Measurements from ENCODE around the gene SCAF1. TPM values are rescaled to one million over a fixed set of nuclear protein-coding genes. Genes with fewer than 3 reads are reported as not detected.

The SCAF1 gene
- total and polyA plus RNA-seq, 2 of the 13 experiments (the other 11 are each of a cell fraction or from before 2014, with no cell fraction given) = 3.3 to 6.1 TPM

- TF ChIP-seq TFAP4 (IDR thresholded peaks at IDR 0.05; ENCODE audit: borderline replicate concordance, low read depth) (peak; percentile 51; the same call in 1 of the 2 replicates), ZNF788 (CRISPR knock-in tag; IDR thresholded peaks at IDR 0.05; ENCODE audit: borderline replicate concordance) (peak; percentile 82; the same call in 1 of the 2 replicates), NCOA5 (CRISPR knock-in tag; IDR thresholded peaks at IDR 0.05) (no peak), U2AF2 (IDR thresholded peaks at IDR 0.05; ENCODE audit: low read depth, low read length) (no peak), CBFB (CRISPR knock-in tag; IDR thresholded peaks at IDR 0.05) (peak; percentile 74; the same call in 1 of the 2 replicates), JDP2 (CRISPR knock-in tag; IDR thresholded peaks at IDR 0.05; ENCODE audit: borderline replicate concordance) (no peak), ZMYM2 (CRISPR knock-in tag; IDR thresholded peaks at IDR 0.05) (no peak), GZF1 (CRISPR knock-in tag; IDR thresholded peaks at IDR 0.05) (no peak), ZNF263 (CRISPR knock-in tag; IDR thresholded peaks at IDR 0.05) (no peak), YEATS4 (CRISPR knock-in tag; IDR thresholded peaks at IDR 0.05; ENCODE audit: borderline replicate concordance) (no peak), THAP11 (CRISPR knock-in tag; IDR thresholded peaks at IDR 0.05) (peak; percentile 98), HDAC2 (CRISPR knock-in tag; IDR thresholded peaks at IDR 0.05) (peak; percentile 57; the same call in 1 of the 2 replicates), ZNF557 (CRISPR knock-in tag; IDR thresholded peaks at IDR 0.05) (no peak), ZMYM4 (CRISPR knock-in tag; IDR thresholded peaks at IDR 0.05) (no peak; the same call in none of the 2 replicates), KLF12 (CRISPR knock-in tag; IDR thresholded peaks at IDR 0.05; ENCODE audit: borderline replicate concordance) (peak; percentile 97), BCL6 (CRISPR knock-in tag; IDR thresholded peaks at IDR 0.05) (peak; percentile 48; the same call in 1 of the 2 replicates), KLF15 (CRISPR knock-in tag; IDR thresholded peaks at IDR 0.05; ENCODE audit: borderline replicate concordance) (no peak; the same call in 1 of the 2 replicates), HIC2 (CRISPR knock-in tag; IDR thresholded peaks at IDR 0.05; ENCODE audit: low read depth) (no peak), ZNF260 (CRISPR knock-in tag; IDR thresholded peaks at IDR 0.05; ENCODE audit: borderline replicate concordance, low read depth) (no peak), ZNF496 (CRISPR knock-in tag; IDR thresholded peaks at IDR 0.05; ENCODE audit: insufficient replicate concordance) (no peak)
- TF ChIP-seq, protein P1, sequence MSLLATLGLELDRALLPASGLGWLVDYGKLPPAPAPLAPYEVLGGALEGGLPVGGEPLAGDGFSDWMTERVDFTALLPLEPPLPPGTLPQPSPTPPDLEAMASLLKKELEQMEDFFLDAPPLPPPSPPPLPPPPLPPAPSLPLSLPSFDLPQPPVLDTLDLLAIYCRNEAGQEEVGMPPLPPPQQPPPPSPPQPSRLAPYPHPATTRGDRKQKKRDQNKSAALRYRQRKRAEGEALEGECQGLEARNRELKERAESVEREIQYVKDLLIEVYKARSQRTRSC (CRISPR knock-in tag; IDR thresholded peaks at IDR 0.05; ENCODE audit: low read depth) = no peak
- TF ChIP-seq, protein P2, sequence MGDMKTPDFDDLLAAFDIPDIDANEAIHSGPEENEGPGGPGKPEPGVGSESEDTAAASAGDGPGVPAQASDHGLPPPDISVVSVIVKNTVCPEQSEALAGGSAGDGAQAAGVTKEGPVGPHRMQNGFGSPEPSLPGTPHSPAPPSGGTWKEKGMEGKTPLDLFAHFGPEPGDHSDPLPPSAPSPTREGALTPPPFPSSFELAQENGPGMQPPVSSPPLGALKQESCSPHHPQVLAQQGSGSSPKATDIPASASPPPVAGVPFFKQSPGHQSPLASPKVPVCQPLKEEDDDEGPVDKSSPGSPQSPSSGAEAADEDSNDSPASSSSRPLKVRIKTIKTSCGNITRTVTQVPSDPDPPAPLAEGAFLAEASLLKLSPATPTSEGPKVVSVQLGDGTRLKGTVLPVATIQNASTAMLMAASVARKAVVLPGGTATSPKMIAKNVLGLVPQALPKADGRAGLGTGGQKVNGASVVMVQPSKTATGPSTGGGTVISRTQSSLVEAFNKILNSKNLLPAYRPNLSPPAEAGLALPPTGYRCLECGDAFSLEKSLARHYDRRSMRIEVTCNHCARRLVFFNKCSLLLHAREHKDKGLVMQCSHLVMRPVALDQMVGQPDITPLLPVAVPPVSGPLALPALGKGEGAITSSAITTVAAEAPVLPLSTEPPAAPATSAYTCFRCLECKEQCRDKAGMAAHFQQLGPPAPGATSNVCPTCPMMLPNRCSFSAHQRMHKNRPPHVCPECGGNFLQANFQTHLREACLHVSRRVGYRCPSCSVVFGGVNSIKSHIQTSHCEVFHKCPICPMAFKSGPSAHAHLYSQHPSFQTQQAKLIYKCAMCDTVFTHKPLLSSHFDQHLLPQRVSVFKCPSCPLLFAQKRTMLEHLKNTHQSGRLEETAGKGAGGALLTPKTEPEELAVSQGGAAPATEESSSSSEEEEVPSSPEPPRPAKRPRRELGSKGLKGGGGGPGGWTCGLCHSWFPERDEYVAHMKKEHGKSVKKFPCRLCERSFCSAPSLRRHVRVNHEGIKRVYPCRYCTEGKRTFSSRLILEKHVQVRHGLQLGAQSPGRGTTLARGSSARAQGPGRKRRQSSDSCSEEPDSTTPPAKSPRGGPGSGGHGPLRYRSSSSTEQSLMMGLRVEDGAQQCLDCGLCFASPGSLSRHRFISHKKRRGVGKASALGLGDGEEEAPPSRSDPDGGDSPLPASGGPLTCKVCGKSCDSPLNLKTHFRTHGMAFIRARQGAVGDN (CRISPR knock-in tag; IDR thresholded peaks at IDR 0.05) = peak; percentile 82
These were observed at the start of gene SCAF1 (continued) for GRCh38 chr19:49641688-49642491.

Measured in HepG2 (cell line).